WTC11 (cell line): Measurements from ENCODE around the gene NRXN3. TPM values are rescaled to one million over a fixed set of nuclear protein-coding genes. Genes with fewer than 3 reads are reported as not detected.

Experiments
- ATAC-seq: fragments of 200-7000 bp; cut with Tn5 transposase; 2 replicates; pipeline ENCODE4 v1.10.0; 2021; ENCODE audit warnings: mild to moderate bottlenecking, moderate library complexity
- CTCF ChIA-PET: fragments of 300-600 bp; sonication (Branson Sonifier 250); formaldehyde crosslinking; loops from one replicate; lab custom pipeline; 2021; ENCODE audit warnings: antibody characterized with exemption; lab: Charles Lee
- POLR2A ChIA-PET: fragments of 350-600 bp; sonication (Branson Sonifier 250); formaldehyde crosslinking; loops from one replicate; lab custom pipeline; 2021; ENCODE audit warnings: antibody characterized with exemption; lab: Charles Lee
- DNase-seq: peaks from one replicate; pipeline ENCODE4 v3.0.0; 2021; ENCODE audit warnings: low spot score
- H3K27ac Mint-ChIP-seq: 2 replicates; pipeline ENCODE4 v1.8.0; 2021; ENCODE audit warnings: mixed read lengths
- H3K27me3 Mint-ChIP-seq: 2 replicates; pipeline ENCODE4 v1.8.0; 2021; ENCODE audit warnings: low read depth, mild to moderate bottlenecking, moderate library complexity, mixed read lengths
- H3K36me3 Mint-ChIP-seq: 2 replicates; pipeline ENCODE4 v1.8.0; 2021; ENCODE audit warnings: mixed read lengths
- H3K4me1 Mint-ChIP-seq: 2 replicates; pipeline ENCODE4 v1.8.0; 2022; ENCODE audit warnings: mixed read lengths
- H3K4me3 Mint-ChIP-seq: 2 replicates; pipeline ENCODE4 v1.8.0; 2021; ENCODE audit warnings: mild to moderate bottlenecking, moderate library complexity, mixed read lengths
- H3K9me3 Mint-ChIP-seq: 2 replicates; pipeline ENCODE4 v1.8.0; 2021; ENCODE audit warnings: mixed read lengths
- ELF4 ChIP-seq: sonication (generic); formaldehyde crosslinking; IDR thresholded peaks from 2 replicates; pipeline ENCODE4 v1.8.1; 2022; ENCODE audit warnings: low read depth, mild to moderate bottlenecking, moderate library complexity, missing genetic modification reagents
- ETV6 ChIP-seq: sonication (generic); formaldehyde crosslinking; IDR thresholded peaks from 2 replicates; pipeline ENCODE4 v1.8.1; 2022; ENCODE audit warnings: mild to moderate bottlenecking, missing genetic modification reagents
- MYBL2 ChIP-seq: sonication (generic); formaldehyde crosslinking; IDR thresholded peaks from 2 replicates; pipeline ENCODE4 v1.8.1; 2023; ENCODE audit warnings: mild to moderate bottlenecking, moderate library complexity, missing genetic modification reagents
- NFATC4 ChIP-seq: fragments of 250-450 bp; sonication (Bioruptor Pico); IDR thresholded peaks from 2 replicates; pipeline ENCODE4 v1.9.0; 2021; ENCODE audit warnings: mild to moderate bottlenecking
- TCF7 ChIP-seq: sonication (generic); formaldehyde crosslinking; IDR thresholded peaks from 2 replicates; pipeline ENCODE4 v1.8.0; 2022; ENCODE audit warnings: mild to moderate bottlenecking, low read depth, missing genetic modification reagents, moderate library complexity
- ZNF671 ChIP-seq: fragments of 250-450 bp; sonication (Bioruptor Pico); IDR thresholded peaks from 2 replicates; pipeline ENCODE4 v1.8.0; 2021; ENCODE audit warnings: mild to moderate bottlenecking
- total RNA-seq: library from RNA; stranded (reverse); gene quantifications from 3 replicates; pipeline ENCODE4 v1.2.3, GENCODE V29; 2021
- TF ChIP-seq, protein P1 (sequence below): fragments of 250-450 bp; sonication (Bioruptor Pico); IDR thresholded peaks from 2 replicates; pipeline ENCODE4 v1.9.0; 2021; ENCODE audit warnings: mild to moderate bottlenecking
- TF ChIP-seq, protein P2 (sequence below): sonication (generic); formaldehyde crosslinking; IDR thresholded peaks from 2 replicates; pipeline ENCODE4 v1.8.0; 2023; ENCODE audit warnings: missing genetic modification reagents
- TF ChIP-seq, protein P3 (sequence below): sonication (generic); formaldehyde crosslinking; IDR thresholded peaks from 2 replicates; pipeline ENCODE4 v1.8.1; 2022; ENCODE audit warnings: mild to moderate bottlenecking, moderate library complexity, missing genetic modification reagents
- TF ChIP-seq, protein P4 (sequence below): sonication (generic); formaldehyde crosslinking; IDR thresholded peaks from 2 replicates; pipeline ENCODE4 v1.8.0; 2022; ENCODE audit warnings: mild to moderate bottlenecking, missing genetic modification reagents

NRXN3 gene
- total RNA-seq, 1 experiment from 2014 or later, result 3.0 TPM

DNA sequence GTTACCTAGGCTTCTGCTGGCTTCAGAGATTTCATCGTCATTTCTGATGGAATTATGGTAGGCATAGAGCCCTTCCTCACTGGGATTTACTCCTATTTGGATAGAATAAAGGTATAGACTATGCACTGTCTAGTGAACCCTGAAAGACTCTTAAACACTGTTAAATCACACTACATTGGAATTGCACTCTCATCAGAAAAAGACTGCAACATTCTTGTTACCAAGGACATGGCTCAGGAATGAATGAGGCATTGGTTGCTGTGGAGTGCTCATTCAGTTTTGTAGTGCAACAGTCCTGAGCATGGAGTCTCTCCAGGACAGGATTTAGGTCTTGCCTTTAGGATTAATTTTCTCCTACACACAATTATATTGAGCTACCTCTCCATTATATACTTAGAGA is 483.0 kb downstream of the NRXN3 start:
- H3K36me3 Mint-ChIP-seq, result no peaks in the 10 kb centered on the region
- no peak for DNase-seq
- TF ChIP-seq NFATC4 (CRISPR knock-in tag) (no peak), TCF7 (CRISPR knock-in tag) (no peak)
- TF ChIP-seq, all 79 proteins: peak for 0
- H3K4me3 Mint-ChIP-seq, result no peak overlapping the region
- no peaks in the 10 kb centered on the region for H3K4me1 Mint-ChIP-seq
- CTCF ChIA-PET, result interaction anchor here (1.1 kb wide), 1 partner anchor 56 kb away, joined by 3 read pairs; no protein-coding TSS in a partner anchor
- no peak for ATAC-seq
- no peak overlapping the region for H3K27ac Mint-ChIP-seq
- no peaks in the 10 kb centered on the region for H3K27me3 Mint-ChIP-seq
- POLR2A ChIA-PET, result no interaction called here
- no peaks in the 10 kb centered on the region; the same call in 1 of the 2 replicates for H3K9me3 Mint-ChIP-seq

DNA sequence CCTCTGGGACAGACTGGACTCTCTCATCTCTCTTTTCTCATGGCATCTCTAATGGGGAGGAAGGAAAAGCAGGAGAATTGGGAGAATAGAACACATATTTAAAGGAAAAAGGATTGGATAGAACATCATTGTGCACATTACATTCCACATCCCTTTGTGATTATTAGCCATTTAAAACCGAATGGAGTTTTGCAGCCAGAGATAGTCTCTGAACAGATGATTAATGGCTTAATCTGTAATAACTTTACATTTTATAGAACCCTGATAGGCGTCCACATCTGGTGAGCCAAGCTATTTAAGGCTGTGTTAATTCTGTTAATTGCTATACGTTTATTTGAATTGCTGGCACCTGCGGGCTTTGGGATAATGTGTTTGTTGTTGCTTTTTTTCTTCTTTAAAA is 487.3 kb downstream of the NRXN3 start:
- ATAC-seq (no peak), DNase-seq (no peak)
- no peak overlapping the region for H3K4me3 Mint-ChIP-seq
- H3K4me1 Mint-ChIP-seq, result no peaks in the 10 kb centered on the region
- ChIA-PET POLR2A (interaction anchor here (0.7 kb wide), 1 partner anchor 108 kb away, joined by 3 read pairs; no protein-coding TSS in a partner anchor), CTCF (interaction anchor here (0.6 kb wide), 1 partner anchor 1791 kb away, joined by 3 read pairs; no protein-coding TSS in a partner anchor)
- no peak overlapping the region for H3K27ac Mint-ChIP-seq
- no peaks in the 10 kb centered on the region for H3K27me3 Mint-ChIP-seq
- peaks cover 5% of the 10 kb centered on the region; the same call in 1 of the 2 replicates for H3K9me3 Mint-ChIP-seq
- no peaks in the 10 kb centered on the region for H3K36me3 Mint-ChIP-seq
- no peak for TF ChIP-seq ELF4 (CRISPR knock-in tag)
- TF ChIP-seq, protein P1, sequence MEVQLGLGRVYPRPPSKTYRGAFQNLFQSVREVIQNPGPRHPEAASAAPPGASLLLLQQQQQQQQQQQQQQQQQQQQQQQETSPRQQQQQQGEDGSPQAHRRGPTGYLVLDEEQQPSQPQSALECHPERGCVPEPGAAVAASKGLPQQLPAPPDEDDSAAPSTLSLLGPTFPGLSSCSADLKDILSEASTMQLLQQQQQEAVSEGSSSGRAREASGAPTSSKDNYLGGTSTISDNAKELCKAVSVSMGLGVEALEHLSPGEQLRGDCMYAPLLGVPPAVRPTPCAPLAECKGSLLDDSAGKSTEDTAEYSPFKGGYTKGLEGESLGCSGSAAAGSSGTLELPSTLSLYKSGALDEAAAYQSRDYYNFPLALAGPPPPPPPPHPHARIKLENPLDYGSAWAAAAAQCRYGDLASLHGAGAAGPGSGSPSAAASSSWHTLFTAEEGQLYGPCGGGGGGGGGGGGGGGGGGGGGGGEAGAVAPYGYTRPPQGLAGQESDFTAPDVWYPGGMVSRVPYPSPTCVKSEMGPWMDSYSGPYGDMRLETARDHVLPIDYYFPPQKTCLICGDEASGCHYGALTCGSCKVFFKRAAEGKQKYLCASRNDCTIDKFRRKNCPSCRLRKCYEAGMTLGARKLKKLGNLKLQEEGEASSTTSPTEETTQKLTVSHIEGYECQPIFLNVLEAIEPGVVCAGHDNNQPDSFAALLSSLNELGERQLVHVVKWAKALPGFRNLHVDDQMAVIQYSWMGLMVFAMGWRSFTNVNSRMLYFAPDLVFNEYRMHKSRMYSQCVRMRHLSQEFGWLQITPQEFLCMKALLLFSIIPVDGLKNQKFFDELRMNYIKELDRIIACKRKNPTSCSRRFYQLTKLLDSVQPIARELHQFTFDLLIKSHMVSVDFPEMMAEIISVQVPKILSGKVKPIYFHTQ (CRISPR knock-in tag), result no peak
- TF ChIP-seq, protein P2, sequence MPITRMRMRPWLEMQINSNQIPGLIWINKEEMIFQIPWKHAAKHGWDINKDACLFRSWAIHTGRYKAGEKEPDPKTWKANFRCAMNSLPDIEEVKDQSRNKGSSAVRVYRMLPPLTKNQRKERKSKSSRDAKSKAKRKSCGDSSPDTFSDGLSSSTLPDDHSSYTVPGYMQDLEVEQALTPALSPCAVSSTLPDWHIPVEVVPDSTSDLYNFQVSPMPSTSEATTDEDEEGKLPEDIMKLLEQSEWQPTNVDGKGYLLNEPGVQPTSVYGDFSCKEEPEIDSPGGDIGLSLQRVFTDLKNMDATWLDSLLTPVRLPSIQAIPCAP (CRISPR knock-in tag), result no peak
- TF ChIP-seq ETV6 (CRISPR knock-in tag), result no peak
- TF ChIP-seq, protein P3, sequence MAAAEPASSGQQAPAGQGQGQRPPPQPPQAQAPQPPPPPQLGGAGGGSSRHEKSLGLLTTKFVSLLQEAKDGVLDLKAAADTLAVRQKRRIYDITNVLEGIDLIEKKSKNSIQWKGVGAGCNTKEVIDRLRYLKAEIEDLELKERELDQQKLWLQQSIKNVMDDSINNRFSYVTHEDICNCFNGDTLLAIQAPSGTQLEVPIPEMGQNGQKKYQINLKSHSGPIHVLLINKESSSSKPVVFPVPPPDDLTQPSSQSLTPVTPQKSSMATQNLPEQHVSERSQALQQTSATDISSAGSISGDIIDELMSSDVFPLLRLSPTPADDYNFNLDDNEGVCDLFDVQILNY (CRISPR knock-in tag), result no peak

DNA sequence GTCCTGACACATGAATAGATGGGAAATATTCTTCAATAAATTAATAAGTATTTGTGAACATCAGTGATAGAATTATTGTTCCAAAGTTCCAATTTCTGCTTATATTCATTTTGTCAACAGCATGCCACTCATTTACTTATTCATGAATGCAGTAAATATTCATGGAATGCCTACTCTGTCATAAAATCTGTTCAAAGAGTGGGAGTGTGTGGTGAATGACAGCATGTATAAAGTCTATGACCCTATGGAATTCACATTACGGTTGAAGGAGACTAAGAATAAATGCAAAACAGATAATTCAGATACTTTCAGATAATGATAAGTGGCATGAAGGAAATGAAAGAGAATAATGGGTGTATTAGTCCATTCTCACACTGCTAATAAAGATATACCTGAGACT is 494.7 kb downstream of the NRXN3 start:
- Mint-ChIP-seq H3K27me3 (no peaks in the 10 kb centered on the region), H3K27ac (no peak overlapping the region), H3K4me1 (no peaks in the 10 kb centered on the region), H3K4me3 (no peak overlapping the region), H3K36me3 (no peaks in the 10 kb centered on the region), H3K9me3 (no peaks in the 10 kb centered on the region)
- ChIA-PET POLR2A (no interaction called here), CTCF (no interaction called here)
- ATAC-seq (no peak), DNase-seq (no peak)
- no peak for TF ChIP-seq ZNF671 (CRISPR knock-in tag)
- TF ChIP-seq, protein P4, sequence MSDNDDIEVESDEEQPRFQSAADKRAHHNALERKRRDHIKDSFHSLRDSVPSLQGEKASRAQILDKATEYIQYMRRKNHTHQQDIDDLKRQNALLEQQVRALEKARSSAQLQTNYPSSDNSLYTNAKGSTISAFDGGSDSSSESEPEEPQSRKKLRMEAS (CRISPR knock-in tag), result no peak
- TF ChIP-seq, protein P1 (CRISPR knock-in tag), result no peak
- no peak for TF ChIP-seq MYBL2 (CRISPR knock-in tag)
- TF ChIP-seq, protein P3 (CRISPR knock-in tag), result no peak
- TF ChIP-seq TCF7 (CRISPR knock-in tag), result no peak
